ENCODE results near the gene MAST2.
"Not testable (repeated sequence)": the region's sequence is repeated elsewhere in the genome, so short reads cannot be mapped to it uniquely, and the experiment has no call there.

Gene MAST2

GRCh38 chr1:45824607-45825006, 21.2 kb downstream of the MAST2 start:
- H3K4me2 ChIP-seq, result no peak overlapping the region
- H3K4me3 ChIP-seq, result no peak overlapping the region
- H3K27ac ChIP-seq, result no peak overlapping the region
- H3K9me3 ChIP-seq (replicated peaks in 1 of 11), result peaks cover 8 to 19% (median 13%) of the 10 kb centered on the region in 11 experiments; a peak in 19 of 22 replicates
- no peak for TF ChIP-seq Cebpa-rat (IDR thresholded peaks at IDR 0.05)
- H3K4me1 ChIP-seq, result peaks cover 0 to 12% (median 6%) of the 10 kb centered on the region in 10 experiments; a peak in 4 of 20 replicates
- H3K36me3 ChIP-seq, result peaks cover 30 to 66% (median 55%) of the 10 kb centered on the region in 11 experiments
- H3K27me3 ChIP-seq, result no peaks in the 10 kb centered on the region
- H4K20me1 ChIP-seq, result peaks cover 0 to 6% (median 0%) of the 10 kb centered on the region in 11 experiments; a peak in 3 of 22 replicates
- no peak overlapping the region for H3K9ac ChIP-seq

- Histone ChIP-seq H3K27ac (no peak overlapping the region), H3K9ac (no peak overlapping the region), H3K36me3 (peaks cover 48 to 81% (median 73%) of the 10 kb centered on the region in 11 experiments), H3K4me2 (no peak overlapping the region), H4K20me1 (peaks cover 0 to 5% (median 0%) of the 10 kb centered on the region in 11 experiments; a peak in 2 of 22 replicates), H3K4me1 (peaks cover 0 to 9% (median 0%) of the 10 kb centered on the region in 10 experiments; a peak in 3 of 20 replicates), H3K4me3 (no peak overlapping the region), H3K9me3 (replicated peaks in 1 of 11) (no peaks in the 10 kb centered on the region), H3K27me3 (no peaks in the 10 kb centered on the region)
- TF ChIP-seq Cebpa-rat (IDR thresholded peaks at IDR 0.05), result no peak
These were observed 23.8 kb downstream of the MAST2 start for GRCh38 chr1:45827256-45827655.

GRCh38 chr1:45828841-45829240, 25.4 kb downstream of the MAST2 start:
- Histone ChIP-seq H4K20me1 (no peaks in the 10 kb centered on the region), H3K4me3 (no peak overlapping the region), H3K4me1 (no peaks in the 10 kb centered on the region), H3K36me3 (peaks cover 52 to 91% (median 76%) of the 10 kb centered on the region in 11 experiments), H3K9ac (no peak overlapping the region), H3K4me2 (no peak overlapping the region), H3K27me3 (no peaks in the 10 kb centered on the region), H3K9me3 (replicated peaks in 1 of 11) (no peaks in the 10 kb centered on the region), H3K27ac (no peak overlapping the region)
- no peak for TF ChIP-seq Cebpa-rat (IDR thresholded peaks at IDR 0.05)

GRCh38 chr1:45833361-45833760, 29.9 kb downstream of the MAST2 start:
- H3K36me3 ChIP-seq, result peaks cover 30 to 65% (median 48%) of the 10 kb centered on the region in 11 experiments
- H3K4me2 ChIP-seq, result no peak overlapping the region
- no peaks in the 10 kb centered on the region for H3K9me3 ChIP-seq (replicated peaks in 1 of 11)
- H3K9ac ChIP-seq, result no peak overlapping the region
- no peak overlapping the region for H3K27ac ChIP-seq
- no peak overlapping the region for H3K4me3 ChIP-seq
- H3K4me1 ChIP-seq, result no peaks in the 10 kb centered on the region
- no peaks in the 10 kb centered on the region for H4K20me1 ChIP-seq
- no peaks in the 10 kb centered on the region for H3K27me3 ChIP-seq
- no peak for TF ChIP-seq Cebpa-rat (IDR thresholded peaks at IDR 0.05)

GRCh38 chr1:45834689-45835088, 31.3 kb downstream of the MAST2 start:
- TF ChIP-seq Cebpa-rat (IDR thresholded peaks at IDR 0.05), result no peak
- H3K27ac ChIP-seq, result no peak overlapping the region

GRCh38 chr1:45836451-45836850, 33.0 kb downstream of the MAST2 start:
- H3K36me3 ChIP-seq, result peaks cover 11 to 42% (median 26%) of the 10 kb centered on the region in 11 experiments
- peaks cover 5 to 9% (median 7%) of the 10 kb centered on the region in 10 experiments; a peak in 17 of 20 replicates for H3K4me1 ChIP-seq
- H3K9me3 ChIP-seq (replicated peaks in 1 of 11), result no peaks in the 10 kb centered on the region
- no peak overlapping the region for H3K4me2 ChIP-seq
- no peak overlapping the region for H3K4me3 ChIP-seq
- TF ChIP-seq Cebpa-rat (IDR thresholded peaks at IDR 0.05), result no peak
- H3K27ac ChIP-seq, result no peak overlapping the region
- peaks cover 0 to 5% (median 0%) of the 10 kb centered on the region in 11 experiments; a peak in 1 of 22 replicates for H4K20me1 ChIP-seq
- no peaks in the 10 kb centered on the region for H3K27me3 ChIP-seq
- H3K9ac ChIP-seq, result no peak overlapping the region

More at GRCh38 chr1:45834689-45835088, 31.3 kb downstream of the MAST2 start:
- no peak overlapping the region for H3K9ac ChIP-seq
- H3K4me1 ChIP-seq, result no peaks in the 10 kb centered on the region
- H3K4me2 ChIP-seq, result no peak overlapping the region
- H3K27me3 ChIP-seq, result no peaks in the 10 kb centered on the region
- H3K4me3 ChIP-seq, result no peak overlapping the region
- no peaks in the 10 kb centered on the region for H4K20me1 ChIP-seq
- H3K9me3 ChIP-seq (replicated peaks in 1 of 11), result no peaks in the 10 kb centered on the region
- H3K36me3 ChIP-seq, result peaks cover 24 to 59% (median 43%) of the 10 kb centered on the region in 11 experiments

- not testable (repeated sequence) for H3K27me3 ChIP-seq; H3K4me3 ChIP-seq; H3K9me3 ChIP-seq (replicated peaks in 1 of 11); H3K4me1 ChIP-seq; H3K27ac ChIP-seq; H3K4me2 ChIP-seq; H3K9ac ChIP-seq; H4K20me1 ChIP-seq
- H3K36me3 ChIP-seq, result peaks cover 10 to 38% (median 24%) of the 10 kb centered on the region in 11 experiments; a peak in 21 of 22 replicates
These were observed 33.4 kb downstream of the MAST2 start for GRCh38 chr1:45836861-45837260.

GRCh38 chr1:45838322-45838721, 34.9 kb downstream of the MAST2 start:
- not testable (repeated sequence) for H3K9me3 ChIP-seq (replicated peaks in 1 of 11); H3K4me1 ChIP-seq; H3K9ac ChIP-seq; H3K27me3 ChIP-seq; H3K4me3 ChIP-seq; H3K27ac ChIP-seq; H4K20me1 ChIP-seq; H3K4me2 ChIP-seq
- peaks cover 3 to 24% (median 13%) of the 10 kb centered on the region in 11 experiments; a peak in 13 of 22 replicates for H3K36me3 ChIP-seq

GRCh38 chr1:45840704-45841103, 37.3 kb downstream of the MAST2 start:
- Histone ChIP-seq H3K4me2 (peak overlapping the region in 5 of 11 experiments; percentile 5 to 47 (median 16); a peak in 5 of 22 replicates), H3K9ac (no peak overlapping the region), H3K36me3 (peaks cover 0 to 12% (median 6%) of the 10 kb centered on the region in 11 experiments; a peak in 7 of 22 replicates), H3K27me3 (no peaks in the 10 kb centered on the region), H3K27ac (no peak overlapping the region), H4K20me1 (peaks cover 0 to 6% (median 0%) of the 10 kb centered on the region in 11 experiments; a peak in 2 of 22 replicates), H3K4me1 (peaks cover 5 to 9% (median 7%) of the 10 kb centered on the region in 10 experiments; a peak in 17 of 20 replicates), H3K4me3 (no peak overlapping the region), H3K9me3 (replicated peaks in 1 of 11) (no peaks in the 10 kb centered on the region)
- no peak for TF ChIP-seq Cebpa-rat (IDR thresholded peaks at IDR 0.05)

GRCh38 chr1:45842786-45843185, 39.4 kb downstream of the MAST2 start:
- Histone ChIP-seq H4K20me1 (peaks cover 0 to 6% (median 0%) of the 10 kb centered on the region in 11 experiments; a peak in 2 of 22 replicates), H3K4me3 (no peak overlapping the region), H3K27ac (no peak overlapping the region), H3K9ac (no peak overlapping the region), H3K36me3 (peaks cover 0 to 13% (median 5%) of the 10 kb centered on the region in 11 experiments; a peak in 7 of 22 replicates), H3K4me2 (no peak overlapping the region), H3K4me1 (peaks cover 5 to 11% (median 8%) of the 10 kb centered on the region in 10 experiments; a peak in 17 of 20 replicates), H3K9me3 (replicated peaks in 1 of 11) (no peaks in the 10 kb centered on the region), H3K27me3 (no peaks in the 10 kb centered on the region)
- TF ChIP-seq Cebpa-rat (IDR thresholded peaks at IDR 0.05), result no peak

Measured in BLaER1 treated with 17β-estradiol and CSF1 and Interleukin-3, amounts not matched to agents 10 nM and 100 nM (cell line).